Measurements from ENCODE around the gene ANKMY1.

The ANKMY1 gene

GRCh38 chr2:240431661-240432424, 125.9 kb downstream of the ANKMY1 start:
- no peak for DNase-seq

GRCh38 chr2:240431271-240431660, 126.5 kb downstream of the ANKMY1 start:
- DNase-seq, result no peak

GRCh38 chr2:240430595-240430994, 127.2 kb downstream of the ANKMY1 start:
- no peak for DNase-seq

GRCh38 chr2:240429872-240430491, 127.8 kb downstream of the ANKMY1 start:
- DNase-seq, result no peak

Data from suppressor macrophage treated with lipopolysaccharide for 4 hours (primary cell).